K562 (cell line): ENCODE measurements around the gene THADA. TPM values are rescaled to one million over a fixed set of nuclear protein-coding genes. Genes with fewer than 3 reads are reported as not detected.

Experiments
- BMI1 ChIP-seq: fragments of 150-350 bp; IDR thresholded peaks from 2 replicates; pipeline ENCODE4 v1.6.1; 2014; ENCODE audit warnings: low read length
- DPF2 ChIP-seq: fragments of 450-650 bp; IDR thresholded peaks from 2 replicates; pipeline ENCODE4 v1.6.1; 2016
- HDAC2 ChIP-seq: fragments of 450-650 bp; IDR thresholded peaks from 2 replicates; pipeline ENCODE4 v1.6.1; 2016; ENCODE audit warnings: mild to moderate bottlenecking
- MTA1 ChIP-seq: fragments of 450-650 bp; IDR thresholded peaks from 2 replicates; pipeline ENCODE4 v1.6.1; 2017; ENCODE audit warnings: borderline replicate concordance
- NCOA2 ChIP-seq, 2 experiments: fragments of 450-650 bp; IDR thresholded peaks; 2 replicates each; pipeline ENCODE4 v1.6.1; 2018; ENCODE audit warnings: mild to moderate bottlenecking in 2 of 2, moderate library complexity in 1 of 2; ENCODE audit not compliant: partially characterized antibody in 2 of 2
- NR4A1 ChIP-seq, 2 experiments: fragments of 250-450 bp in 1 of 2; fragments of 450-650 bp in 1 of 2; sonication (Bioruptor Pico) in 1 of 2; IDR thresholded peaks; 2 replicates each; pipeline versions ENCODE4 v1.4.0 to v1.6.1; 2016 to 2020; ENCODE audit warnings: mild to moderate bottlenecking in 2 of 2, missing compliant biosample characterization in 1 of 2, missing genetic modification characterization in 1 of 2, moderate library complexity in 1 of 2
- POLR2B ChIP-seq: fragments of 450-650 bp; IDR thresholded peaks from 2 replicates; pipeline ENCODE4 v1.6.1; 2018; ENCODE audit warnings: low read depth; ENCODE audit not compliant: partially characterized antibody
- POLR3G ChIP-seq: IDR thresholded peaks from 2 replicates; pipeline ENCODE4 v1.6.1; 2011; ENCODE audit not compliant: insufficient read length, insufficient replicate concordance; ENCODE audit errors: extremely low read depth
- POU5F1 ChIP-seq: fragments of 150-350 bp; IDR thresholded peaks from 2 replicates; pipeline ENCODE4 v1.6.1; 2014; ENCODE audit warnings: borderline replicate concordance, low read length, low read depth, mild to moderate bottlenecking; ENCODE audit not compliant: partially characterized antibody
- SMAD2 ChIP-seq: fragments of 150-350 bp; IDR thresholded peaks from 2 replicates; pipeline ENCODE4 v1.6.1; 2014; ENCODE audit warnings: low read depth, mild to moderate bottlenecking, low read length
- SMAD4 ChIP-seq: fragments of 250-450 bp; sonication (Bioruptor Pico); conservative IDR thresholded peaks from 2 replicates; pipeline ENCODE4 v1.8.0; 2021; ENCODE audit warnings: inconsistent platforms, mild to moderate bottlenecking, moderate library complexity
- ZNF217 ChIP-seq: sonication (generic); formaldehyde crosslinking; IDR thresholded peaks from 2 replicates; pipeline ENCODE4 v1.8.0; 2022; ENCODE audit warnings: mild to moderate bottlenecking, missing genetic modification reagents
- ZNF239 ChIP-seq: fragments of 250-450 bp; sonication (Bioruptor Pico); IDR thresholded peaks from 2 replicates; pipeline ENCODE4 v1.4.0; 2020; ENCODE audit warnings: mild to moderate bottlenecking
- polyA plus RNA-seq, 8 experiments: library from polyadenylated mRNA; depleted of rRNA in 4 of 8; stranded (reverse) in 5 of 8; unstranded in 3 of 8; fragments of >200 nt; fragmentation: Nextera tagmentation in 2 of 8; fragmentation: Illumina TruSeq in 1 of 8; extraction: Ambion mirVana in 2 of 8; extraction: Trizol in 1 of 8; gene quantifications; 2 replicates each; pipeline versions ENCODE4 v1.2.1 to v1.2.3, GENCODE V29; 2011 to 2014; ENCODE audit warnings: inconsistent platforms in 1 of 8, missing spikeins in 1 of 8
- total RNA-seq, 7 experiments: library from RNA; depleted of rRNA in 6 of 7; stranded (reverse); fragments of >200 nt in 6 of 7; fragmentation: Illumina TruSeq in 2 of 7; extraction: Trizol in 2 of 7; gene quantifications; 2 replicates each; pipeline versions ENCODE4 v1.2.1 to v1.2.3, GENCODE V29; 2011 to 2021; ENCODE audit warnings: low replicate concordance in 1 of 7
- TF ChIP-seq, protein P1 (sequence below), 2 experiments: fragments of 200-800 bp in 1 of 2; sonication (Bioruptor generic) in 1 of 2; sonication (generic) in 1 of 2; formaldehyde crosslinking in 1 of 2; IDR thresholded peaks in 1 of 2; conservative IDR thresholded peaks in 1 of 2; 2 replicates each; pipeline versions ENCODE4 v1.5.0 to v1.6.1; 2016 to 2020; ENCODE audit warnings: missing compliant biosample characterization in 1 of 2, missing genetic modification characterization in 1 of 2, missing genetic modification reagents in 1 of 2
- TF ChIP-seq, protein P2 (sequence below), 3 experiments: fragments of 200-800 bp in 1 of 3; sonication (Bioruptor generic) in 1 of 3; sonication (generic) in 1 of 3; formaldehyde crosslinking in 1 of 3; IDR thresholded peaks; 2 replicates each; pipeline versions ENCODE4 v1.6.1 to v1.8.0; 2016 to 2022; ENCODE audit warnings: mild to moderate bottlenecking in 2 of 3, missing compliant biosample characterization in 2 of 3, missing genetic modification characterization in 2 of 3, missing genetic modification reagents in 1 of 3
- TF ChIP-seq, protein P3 (sequence below): fragments of 250-450 bp; sonication (Bioruptor Pico); IDR thresholded peaks from 2 replicates; pipeline ENCODE4 v1.4.0; 2020; ENCODE audit warnings: borderline replicate concordance
- TF ChIP-seq, protein P4 (sequence below): fragments of 450-650 bp; IDR thresholded peaks from 2 replicates; pipeline ENCODE4 v1.6.1; 2016; ENCODE audit warnings: antibody characterized with exemption
- TF ChIP-seq, protein P5 (sequence below): sonication (generic); formaldehyde crosslinking; IDR thresholded peaks from 2 replicates; pipeline ENCODE4 v1.8.1; 2023; ENCODE audit warnings: mild to moderate bottlenecking, missing genetic modification reagents

The THADA gene
- total and polyA plus RNA-seq, 9 of the 15 experiments (the other 6 are each of a cell fraction or from before 2014, with no cell fraction given), result 17.8 to 34.7 (median 31.9) TPM

DNA sequence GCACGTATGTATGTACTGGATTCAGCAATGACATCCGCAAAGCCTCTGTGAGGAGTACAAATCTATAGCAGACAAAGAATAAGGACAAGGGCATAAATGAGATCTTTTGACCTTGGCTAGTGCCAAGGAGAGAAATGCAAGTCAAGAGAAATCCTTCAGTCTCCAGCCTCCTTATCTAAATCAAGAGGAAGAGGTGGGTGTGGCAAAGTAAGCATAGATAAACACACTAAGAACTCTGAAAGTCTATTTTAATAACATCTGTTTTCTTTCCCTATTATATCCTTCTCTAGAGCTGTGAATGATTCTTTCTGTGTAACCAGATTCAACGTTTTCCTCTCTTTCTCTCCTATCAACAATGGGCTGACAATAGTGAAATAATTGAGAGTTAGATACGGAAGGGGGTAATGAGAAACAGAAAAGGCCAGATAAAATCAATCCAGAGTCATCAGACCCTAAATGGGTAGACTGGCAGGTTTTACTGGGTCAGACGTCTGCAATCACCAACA lies 250.9 kb downstream of the THADA start (continued):
- TF ChIP-seq, protein P1, sequence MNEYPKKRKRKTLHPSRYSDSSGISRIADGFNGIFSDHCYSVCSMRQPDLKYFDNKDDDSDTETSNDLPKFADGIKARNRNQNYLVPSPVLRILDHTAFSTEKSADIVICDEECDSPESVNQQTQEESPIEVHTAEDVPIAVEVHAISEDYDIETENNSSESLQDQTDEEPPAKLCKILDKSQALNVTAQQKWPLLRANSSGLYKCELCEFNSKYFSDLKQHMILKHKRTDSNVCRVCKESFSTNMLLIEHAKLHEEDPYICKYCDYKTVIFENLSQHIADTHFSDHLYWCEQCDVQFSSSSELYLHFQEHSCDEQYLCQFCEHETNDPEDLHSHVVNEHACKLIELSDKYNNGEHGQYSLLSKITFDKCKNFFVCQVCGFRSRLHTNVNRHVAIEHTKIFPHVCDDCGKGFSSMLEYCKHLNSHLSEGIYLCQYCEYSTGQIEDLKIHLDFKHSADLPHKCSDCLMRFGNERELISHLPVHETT (CRISPR knock-in tag; conservative IDR thresholded peaks at IDR 0.05 in 1 of 2, IDR thresholded peaks at IDR 0.05 in 1 of 2), result no peak
- TF ChIP-seq, protein P2, sequence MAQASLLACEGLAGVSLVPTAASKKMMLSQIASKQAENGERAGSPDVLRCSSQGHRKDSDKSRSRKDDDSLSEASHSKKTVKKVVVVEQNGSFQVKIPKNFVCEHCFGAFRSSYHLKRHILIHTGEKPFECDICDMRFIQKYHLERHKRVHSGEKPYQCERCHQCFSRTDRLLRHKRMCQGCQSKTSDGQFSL (CRISPR knock-in tag; IDR thresholded peaks at IDR 0.05), result no peak
- TF ChIP-seq, protein P2 (tag; IDR thresholded peaks at IDR 0.05), result no peak
- TF ChIP-seq NCOA2 (IDR thresholded peaks at IDR 0.05; ENCODE audit: partially characterized antibody in 2 of 2), result no peak
- TF ChIP-seq, protein P3, sequence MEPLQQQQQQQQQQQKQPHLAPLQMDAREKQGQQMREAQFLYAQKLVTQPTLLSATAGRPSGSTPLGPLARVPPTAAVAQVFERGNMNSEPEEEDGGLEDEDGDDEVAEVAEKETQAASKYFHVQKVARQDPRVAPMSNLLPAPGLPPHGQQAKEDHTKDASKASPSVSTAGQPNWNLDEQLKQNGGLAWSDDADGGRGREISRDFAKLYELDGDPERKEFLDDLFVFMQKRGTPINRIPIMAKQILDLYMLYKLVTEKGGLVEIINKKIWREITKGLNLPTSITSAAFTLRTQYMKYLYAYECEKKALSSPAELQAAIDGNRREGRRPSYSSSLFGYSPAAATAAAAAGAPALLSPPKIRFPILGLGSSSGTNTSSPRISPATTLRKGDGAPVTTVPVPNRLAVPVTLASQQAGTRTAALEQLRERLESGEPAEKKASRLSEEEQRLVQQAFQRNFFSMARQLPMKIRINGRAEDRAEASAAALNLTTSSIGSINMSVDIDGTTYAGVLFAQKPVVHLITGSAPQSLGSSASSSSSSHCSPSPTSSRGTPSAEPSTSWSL (CRISPR knock-in tag), result no peak
- TF ChIP-seq DPF2, result peak; percentile 68
- no peak for TF ChIP-seq POLR3G
- no peak for TF ChIP-seq POLR2B
- no peak for TF ChIP-seq ZNF239 (CRISPR knock-in tag)
- TF ChIP-seq BMI1, result no peak
- 0 out of 2 replicates have a peak, but pooled peaks have one; percentile 27 for TF ChIP-seq HDAC2
- TF ChIP-seq SMAD4, result no peak
- no peak for TF ChIP-seq SMAD2
- TF ChIP-seq ZNF217 (CRISPR knock-in tag), result no peak
- TF ChIP-seq NR4A1 (CRISPR knock-in tag; IDR thresholded peaks at IDR 0.05), result no peak
- no peak for TF ChIP-seq NR4A1 (tag; IDR thresholded peaks at IDR 0.05)
- TF ChIP-seq MTA1, result peak; percentile 11; the same call in 1 of the 2 replicates
- TF ChIP-seq, protein P4, sequence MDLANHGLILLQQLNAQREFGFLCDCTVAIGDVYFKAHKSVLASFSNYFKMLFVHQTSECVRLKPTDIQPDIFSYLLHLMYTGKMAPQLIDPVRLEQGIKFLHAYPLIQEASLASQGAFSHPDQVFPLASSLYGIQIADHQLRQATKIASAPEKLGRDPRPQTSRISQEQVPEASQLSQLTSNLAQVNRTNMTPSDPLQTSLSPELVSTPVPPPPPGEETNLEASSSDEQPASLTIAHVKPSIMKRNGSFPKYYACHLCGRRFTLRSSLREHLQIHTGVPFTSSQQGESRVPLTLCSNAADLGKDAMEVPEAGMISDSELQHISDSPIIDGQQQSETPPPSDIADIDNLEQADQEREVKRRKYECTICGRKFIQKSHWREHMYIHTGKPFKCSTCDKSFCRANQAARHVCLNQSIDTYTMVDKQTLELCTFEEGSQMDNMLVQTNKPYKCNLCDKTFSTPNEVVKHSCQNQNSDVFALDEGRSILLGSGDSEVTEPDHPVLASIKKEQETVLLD, result no peak
- no peak for TF ChIP-seq POU5F1
- TF ChIP-seq, protein P5, sequence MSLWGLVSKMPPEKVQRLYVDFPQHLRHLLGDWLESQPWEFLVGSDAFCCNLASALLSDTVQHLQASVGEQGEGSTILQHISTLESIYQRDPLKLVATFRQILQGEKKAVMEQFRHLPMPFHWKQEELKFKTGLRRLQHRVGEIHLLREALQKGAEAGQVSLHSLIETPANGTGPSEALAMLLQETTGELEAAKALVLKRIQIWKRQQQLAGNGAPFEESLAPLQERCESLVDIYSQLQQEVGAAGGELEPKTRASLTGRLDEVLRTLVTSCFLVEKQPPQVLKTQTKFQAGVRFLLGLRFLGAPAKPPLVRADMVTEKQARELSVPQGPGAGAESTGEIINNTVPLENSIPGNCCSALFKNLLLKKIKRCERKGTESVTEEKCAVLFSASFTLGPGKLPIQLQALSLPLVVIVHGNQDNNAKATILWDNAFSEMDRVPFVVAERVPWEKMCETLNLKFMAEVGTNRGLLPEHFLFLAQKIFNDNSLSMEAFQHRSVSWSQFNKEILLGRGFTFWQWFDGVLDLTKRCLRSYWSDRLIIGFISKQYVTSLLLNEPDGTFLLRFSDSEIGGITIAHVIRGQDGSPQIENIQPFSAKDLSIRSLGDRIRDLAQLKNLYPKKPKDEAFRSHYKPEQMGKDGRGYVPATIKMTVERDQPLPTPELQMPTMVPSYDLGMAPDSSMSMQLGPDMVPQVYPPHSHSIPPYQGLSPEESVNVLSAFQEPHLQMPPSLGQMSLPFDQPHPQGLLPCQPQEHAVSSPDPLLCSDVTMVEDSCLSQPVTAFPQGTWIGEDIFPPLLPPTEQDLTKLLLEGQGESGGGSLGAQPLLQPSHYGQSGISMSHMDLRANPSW, result no peak
